Measurements from ENCODE around the gene FRAS1. TPM values are rescaled to one million over a fixed set of nuclear protein-coding genes. Genes with fewer than 3 reads are reported as not detected.

The FRAS1 gene
- total RNA-seq, 1 experiment from 2014 or later: 82.0 TPM

- H3K27ac Mint-ChIP-seq: peak overlapping the region; percentile 21; the same call in 1 of the 2 replicates
- ATAC-seq (no peak), DNase-seq (ENCODE audit: low spot score) (no peak)
- no peak overlapping the region for H3K4me3 Mint-ChIP-seq
- TF ChIP-seq NFYB (CRISPR knock-in tag; conservative IDR thresholded peaks at IDR 0.05; ENCODE audit: low read depth): no peak
- TF ChIP-seq SP1 (CRISPR knock-in tag; conservative IDR thresholded peaks at IDR 0.05): no peak
- no peak for TF ChIP-seq PREB (CRISPR knock-in tag; IDR thresholded peaks at IDR 0.05; ENCODE audit: borderline replicate concordance)
- TF ChIP-seq ATF2 (CRISPR knock-in tag; IDR thresholded peaks at IDR 0.05; ENCODE audit: borderline replicate concordance, low read depth): no peak
- TF ChIP-seq CREB1 (CRISPR knock-in tag; IDR thresholded peaks at IDR 0.05): no peak
- TF ChIP-seq MYBL2 (CRISPR knock-in tag; IDR thresholded peaks at IDR 0.05): no peak
- TF ChIP-seq ZNF425 (CRISPR knock-in tag; conservative IDR thresholded peaks at IDR 0.05): no peak
- TF ChIP-seq ETV6 (CRISPR knock-in tag; IDR thresholded peaks at IDR 0.05): no peak
- no peak for TF ChIP-seq ZNF532 (CRISPR knock-in tag; IDR thresholded peaks at IDR 0.05; ENCODE audit: borderline replicate concordance)
- TF ChIP-seq HMGXB4 (CRISPR knock-in tag; IDR thresholded peaks at IDR 0.05): no peak
- no peak for TF ChIP-seq CBFB (CRISPR knock-in tag; IDR thresholded peaks at IDR 0.05; ENCODE audit: low read depth)
- TF ChIP-seq IRF2 (CRISPR knock-in tag; IDR thresholded peaks at IDR 0.05; ENCODE audit: borderline replicate concordance, low read depth): no peak
- no peak for TF ChIP-seq FOXP1 (CRISPR knock-in tag; IDR thresholded peaks at IDR 0.05; ENCODE audit: borderline replicate concordance)
- TF ChIP-seq ZNF423 (CRISPR knock-in tag; IDR thresholded peaks at IDR 0.05): no peak
- TF ChIP-seq KAT7 (CRISPR knock-in tag; IDR thresholded peaks at IDR 0.05; ENCODE audit: borderline replicate concordance): no peak
- TF ChIP-seq PRDM15 (CRISPR knock-in tag; IDR thresholded peaks at IDR 0.05): no peak
- TF ChIP-seq ZNF138 (CRISPR knock-in tag; conservative IDR thresholded peaks at IDR 0.05): no peak
- no peak for TF ChIP-seq E2F5 (CRISPR knock-in tag; IDR thresholded peaks at IDR 0.05)
- no peak for TF ChIP-seq ELF4 (CRISPR knock-in tag; IDR thresholded peaks at IDR 0.05; ENCODE audit: low read depth)
- CTCF ChIA-PET: interaction anchor here (1.0 kb wide), 1 partner anchor 16 kb away, joined by 6 read pairs; no protein-coding TSS in a partner anchor
- peaks cover 66% of the 10 kb centered on the region for H3K36me3 Mint-ChIP-seq
- POLR2A ChIA-PET: no interaction called here
- no peaks in the 10 kb centered on the region for H3K27me3 Mint-ChIP-seq (ENCODE audit: low read depth)
- H3K9me3 Mint-ChIP-seq: no peaks in the 10 kb centered on the region
- peaks cover 61% of the 10 kb centered on the region for H3K4me1 Mint-ChIP-seq
These were observed 280.3 kb downstream of the FRAS1 start for GRCh38 chr4:78337244-78338020.

All from WTC11 (cell line).